Stimulated activated CD8-positive, alpha-beta memory T cell treated with anti-CD3 and anti-CD28 coated beads, Interleukin-4, amount 100 ng/mL, for 1 hour (primary cell): ENCODE data around the gene PLSCR5.

Experiments used
- DNase-seq, 2 donors: peaks; one replicate each; pipeline ENCODE4 v3.0.0-alpha.2; 2020; ENCODE audit warnings: low read depth in 2 of 2, low spot score in 1 of 2

PLSCR5 gene

GRCh38 chr3:146589899-146590508, 15.1 kb downstream of the PLSCR5 start:
- DNase-seq, result no peak

- DNase-seq, result no peak
These were observed 20.0 kb downstream of the PLSCR5 start for GRCh38 chr3:146585156-146585555.

- DNase-seq, result no peak
These were observed 23.1 kb downstream of the PLSCR5 start for GRCh38 chr3:146581951-146582467.

GRCh38 chr3:146581080-146581601, 24.0 kb downstream of the PLSCR5 start:
- DNase-seq, result no peak

GRCh38 chr3:146577662-146578061, 27.5 kb downstream of the PLSCR5 start:
- no peak for DNase-seq

GRCh38 chr3:146575636-146576035, 29.5 kb downstream of the PLSCR5 start:
- no peak for DNase-seq

- DNase-seq, result no peak
These were observed 31.0 kb downstream of the PLSCR5 start for GRCh38 chr3:146574173-146574572.

GRCh38 chr3:146569314-146569713, 35.8 kb downstream of the PLSCR5 start:
- DNase-seq, result no peak

GRCh38 chr3:146566138-146566537, 39.0 kb downstream of the PLSCR5 start:
- DNase-seq, result no peak

GRCh38 chr3:146561879-146562278, 43.3 kb downstream of the PLSCR5 start:
- no peak for DNase-seq

GRCh38 chr3:146561463-146561862, 43.7 kb downstream of the PLSCR5 start:
- no peak for DNase-seq

GRCh38 chr3:146560678-146561077, 44.5 kb downstream of the PLSCR5 start:
- no peak for DNase-seq

GRCh38 chr3:146559388-146559787, 45.8 kb downstream of the PLSCR5 start:
- DNase-seq, result no peak

- DNase-seq, result no peak
These were observed 46.4 kb downstream of the PLSCR5 start for GRCh38 chr3:146558781-146559180.

- no peak for DNase-seq
These were observed 47.4 kb downstream of the PLSCR5 start for GRCh38 chr3:146557745-146558144.

- DNase-seq, result no peak
These were observed 49.8 kb downstream of the PLSCR5 start for GRCh38 chr3:146555311-146555710.

GRCh38 chr3:146554151-146554760, 50.9 kb downstream of the PLSCR5 start:
- no peak for DNase-seq

GRCh38 chr3:146550743-146551510, 54.2 kb downstream of the PLSCR5 start:
- DNase-seq, result no peak

- no peak for DNase-seq
These were observed 55.0 kb downstream of the PLSCR5 start for GRCh38 chr3:146550070-146550615.

- no peak for DNase-seq
These were observed 57.8 kb downstream of the PLSCR5 start for GRCh38 chr3:146547235-146547835.

GRCh38 chr3:146546366-146546965, 58.7 kb downstream of the PLSCR5 start:
- no peak for DNase-seq
